HG02870 (cell line): Measurements from ENCODE around the gene SEPHS2.
"Not testable (repeated sequence)": the region's sequence is repeated elsewhere in the genome, so short reads cannot be mapped to it uniquely, and the experiment has no call there.

Experiments used
- ATAC-seq: cut with Tn5 transposase; IDR thresholded peaks from one replicate; pipeline ENCODE4 v1.9.1; 2021; ENCODE audit warnings: mild to moderate bottlenecking, moderate library complexity; ENCODE audit not compliant: unreplicated experiment

The SEPHS2 gene

DNA sequence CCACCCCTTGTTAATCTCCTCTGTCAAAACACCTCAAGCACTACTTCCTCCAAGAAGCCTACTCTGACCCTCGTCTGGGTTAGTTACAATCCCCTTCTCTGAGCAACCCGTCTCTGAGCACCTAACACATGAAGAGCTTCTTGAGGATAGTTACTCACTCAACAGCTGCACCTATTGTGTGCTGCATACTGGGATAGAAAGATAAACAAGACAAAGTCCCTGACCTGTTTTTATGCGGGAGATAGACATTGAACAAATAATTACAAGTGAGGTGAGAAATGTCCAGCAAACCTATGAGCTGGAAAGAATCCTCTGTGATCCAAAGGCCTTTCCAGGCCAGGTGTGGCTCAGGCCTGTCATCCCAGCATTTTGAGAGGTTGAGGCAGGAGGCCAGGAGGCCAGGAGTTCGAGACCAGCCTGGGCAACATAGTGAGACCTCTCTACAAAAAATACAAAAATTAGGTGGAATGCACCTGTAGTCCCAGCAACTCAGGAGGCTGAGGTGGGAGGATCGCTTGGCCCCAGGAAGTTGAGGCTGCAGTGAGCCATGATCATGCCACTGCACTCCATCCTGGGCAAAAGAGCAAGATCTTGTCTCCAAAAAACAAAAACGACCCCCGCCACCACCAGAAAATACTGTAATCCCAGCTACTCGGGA, 43.8 kb downstream of the SEPHS2 start:
- ATAC-seq = no peak

DNA sequence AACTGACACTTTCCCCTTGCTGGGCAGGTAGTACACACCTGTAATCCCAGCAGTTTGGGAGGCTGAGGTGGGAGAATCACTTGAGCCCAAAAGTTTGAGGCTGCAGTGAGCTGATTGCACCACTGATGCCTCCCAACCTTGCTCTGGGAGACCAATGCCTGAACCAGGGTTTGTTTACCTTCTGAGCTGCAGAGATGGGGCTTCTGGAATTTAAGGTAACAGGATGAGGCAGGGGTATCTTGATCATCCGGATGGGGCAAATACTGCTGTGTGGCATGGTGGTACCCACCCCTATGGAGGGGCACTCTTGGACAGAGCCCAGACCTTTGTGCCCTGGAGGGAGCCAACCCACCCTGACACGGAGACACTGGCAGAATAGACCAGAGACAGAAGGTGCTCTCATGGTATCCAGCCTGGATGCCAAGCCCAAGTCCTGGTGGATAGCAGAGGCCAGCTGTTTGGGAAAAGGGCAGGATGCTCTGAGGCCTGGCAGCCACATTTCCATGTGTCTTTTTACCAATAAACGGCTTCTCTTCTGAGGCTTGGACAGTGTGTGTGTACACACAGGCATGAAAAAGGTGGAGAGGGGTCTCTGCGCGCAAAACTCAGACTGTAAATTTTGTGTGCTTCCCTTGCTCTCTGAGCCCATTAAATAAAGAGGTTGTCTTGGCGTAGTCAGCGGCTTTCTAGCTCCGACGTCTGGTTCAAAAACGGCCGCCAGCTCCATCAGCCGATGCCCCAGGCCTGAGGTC, 46.1 kb downstream of the SEPHS2 start:
- no peak for ATAC-seq

DNA sequence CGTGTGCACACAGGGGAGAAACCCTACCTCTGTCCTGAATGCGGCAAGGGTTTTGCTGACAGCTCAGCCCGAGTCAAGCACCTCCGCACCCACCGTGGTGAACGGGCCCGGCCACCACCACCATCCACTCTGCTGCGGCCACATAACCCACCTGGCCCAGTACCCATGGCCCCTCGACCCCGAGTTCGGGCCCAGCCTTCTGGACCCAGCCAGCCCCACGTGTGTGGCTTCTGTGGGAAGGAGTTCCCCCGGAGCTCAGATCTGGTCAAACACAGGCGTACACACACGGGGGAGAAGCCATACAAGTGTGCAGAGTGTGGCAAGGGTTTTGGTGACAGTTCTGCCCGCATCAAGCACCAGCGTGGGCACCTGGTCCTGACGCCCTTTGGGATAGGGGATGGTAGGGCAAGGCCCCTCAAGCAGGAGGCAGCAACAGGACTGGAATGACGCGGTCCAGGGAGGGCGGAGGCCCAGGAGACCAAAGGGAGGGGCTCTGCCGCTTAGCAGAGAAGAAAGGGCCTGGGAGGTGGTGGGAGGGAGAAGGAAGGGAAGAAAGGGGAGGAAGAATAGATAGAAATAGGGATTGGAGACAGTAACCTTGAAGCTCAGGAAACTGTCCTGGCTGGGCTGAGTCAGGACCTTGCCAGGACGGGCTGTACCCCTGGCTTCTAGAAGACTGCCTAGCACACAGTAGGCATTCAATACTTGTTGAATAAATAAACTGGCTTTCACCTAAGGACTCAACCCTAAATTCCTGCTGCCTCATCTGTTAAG, 46.8 kb downstream of the SEPHS2 start:
- ATAC-seq = no peak

DNA sequence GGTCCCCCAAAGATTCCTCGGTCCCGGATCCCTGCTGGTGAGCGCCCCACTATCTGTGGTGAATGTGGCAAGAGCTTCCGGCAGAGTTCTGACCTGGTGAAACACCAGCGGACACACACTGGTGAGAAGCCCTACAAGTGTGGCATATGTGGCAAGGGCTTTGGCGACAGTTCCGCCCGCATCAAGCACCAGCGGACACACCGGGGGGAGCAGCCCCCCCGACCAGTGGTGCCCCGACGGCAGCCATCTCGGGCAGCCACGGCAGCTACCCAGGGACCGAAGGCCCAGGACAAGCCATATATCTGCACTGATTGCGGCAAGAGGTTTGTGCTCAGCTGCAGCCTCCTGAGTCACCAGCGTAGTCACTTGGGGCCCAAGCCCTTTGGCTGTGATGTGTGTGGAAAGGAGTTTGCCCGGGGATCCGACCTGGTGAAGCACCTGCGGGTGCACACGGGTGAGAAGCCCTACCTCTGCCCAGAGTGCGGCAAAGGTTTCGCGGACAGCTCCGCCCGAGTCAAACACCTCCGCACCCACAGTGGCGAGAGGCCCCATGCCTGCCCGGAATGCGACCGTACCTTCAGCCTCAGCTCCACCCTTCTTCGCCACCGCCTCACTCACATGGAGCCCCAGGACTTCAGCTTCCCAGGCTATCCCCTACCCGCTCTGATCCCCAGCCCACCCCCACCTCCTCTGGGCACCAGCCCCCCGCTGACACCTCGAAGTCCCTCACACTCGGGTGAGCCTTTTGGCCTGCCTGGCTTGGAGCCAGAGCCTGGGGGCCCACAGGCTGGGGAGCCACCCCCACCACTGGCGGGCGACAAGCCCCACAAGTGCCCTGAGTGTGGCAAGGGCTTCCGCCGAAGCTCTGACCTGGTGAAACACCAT, 47.7 kb downstream of the SEPHS2 start:
- ATAC-seq = no peak

DNA sequence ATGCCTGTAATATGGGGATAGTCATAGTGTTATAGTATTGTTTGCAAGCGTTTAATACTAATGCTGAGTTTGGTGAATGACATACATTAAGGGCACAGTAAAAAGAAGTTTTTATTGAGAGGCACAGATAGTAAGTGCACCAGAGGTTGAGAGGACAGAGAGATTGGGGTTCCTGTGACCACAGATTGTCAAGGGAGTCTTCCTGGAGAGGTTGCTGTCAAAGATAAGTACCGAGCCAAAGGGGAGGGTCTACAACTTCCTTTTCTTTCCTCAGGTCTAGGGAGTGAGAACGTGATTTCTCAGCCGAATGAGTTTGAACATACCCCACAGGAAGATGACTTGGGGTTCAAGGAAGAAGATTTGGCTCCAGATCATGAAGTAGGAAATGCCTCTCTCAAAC, 48.6 kb downstream of the SEPHS2 start:
- ATAC-seq = no peak

DNA sequence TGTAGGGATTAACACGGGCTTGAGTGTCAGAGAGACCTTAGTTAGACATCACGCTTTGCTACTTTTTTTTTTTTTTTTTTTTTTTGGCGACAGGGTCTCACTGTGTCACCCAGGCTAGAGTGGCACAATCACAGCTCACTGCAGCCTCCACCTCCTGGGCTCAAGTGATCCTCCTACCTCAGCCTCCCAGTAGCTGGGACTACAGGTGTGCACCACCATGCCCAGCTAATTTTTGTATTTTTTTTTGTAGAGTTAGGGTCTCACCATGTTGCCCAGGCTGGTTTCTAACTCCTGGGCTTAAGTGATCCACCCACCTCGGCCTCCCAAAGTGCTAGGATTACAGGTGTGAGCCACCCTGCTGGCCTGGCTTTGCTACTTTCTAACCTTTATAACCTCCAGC, 49.0 kb downstream of the SEPHS2 start:
- not testable (repeated sequence) for ATAC-seq

DNA sequence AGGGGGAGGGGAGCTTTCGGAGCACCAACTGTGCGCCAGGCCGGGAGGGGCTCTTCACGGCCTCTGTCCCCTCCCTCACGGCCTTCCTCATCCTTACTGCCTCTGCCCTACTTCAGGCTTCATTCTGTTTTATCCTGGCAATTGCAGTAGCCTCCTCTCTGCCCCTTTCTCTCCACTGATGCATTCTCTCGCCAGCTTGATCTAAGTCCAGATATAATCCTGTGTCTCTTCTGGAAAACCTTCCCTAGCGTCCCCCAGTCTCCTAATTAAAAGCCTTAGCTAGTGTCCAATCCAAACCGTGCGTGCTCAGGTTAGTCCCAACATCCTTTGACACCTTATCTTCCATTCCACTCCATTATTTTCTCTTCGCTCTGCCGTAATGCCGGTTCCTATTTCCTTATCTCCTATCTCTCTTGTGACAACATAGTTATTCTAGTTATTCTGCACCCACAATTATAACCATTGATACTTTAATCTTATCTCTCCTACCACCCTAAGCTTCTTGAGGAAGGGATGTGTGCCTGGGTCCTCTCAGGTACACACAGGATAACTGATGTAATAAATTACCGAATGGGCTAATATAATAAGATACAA, 49.6 kb downstream of the SEPHS2 start:
- no peak for ATAC-seq

DNA sequence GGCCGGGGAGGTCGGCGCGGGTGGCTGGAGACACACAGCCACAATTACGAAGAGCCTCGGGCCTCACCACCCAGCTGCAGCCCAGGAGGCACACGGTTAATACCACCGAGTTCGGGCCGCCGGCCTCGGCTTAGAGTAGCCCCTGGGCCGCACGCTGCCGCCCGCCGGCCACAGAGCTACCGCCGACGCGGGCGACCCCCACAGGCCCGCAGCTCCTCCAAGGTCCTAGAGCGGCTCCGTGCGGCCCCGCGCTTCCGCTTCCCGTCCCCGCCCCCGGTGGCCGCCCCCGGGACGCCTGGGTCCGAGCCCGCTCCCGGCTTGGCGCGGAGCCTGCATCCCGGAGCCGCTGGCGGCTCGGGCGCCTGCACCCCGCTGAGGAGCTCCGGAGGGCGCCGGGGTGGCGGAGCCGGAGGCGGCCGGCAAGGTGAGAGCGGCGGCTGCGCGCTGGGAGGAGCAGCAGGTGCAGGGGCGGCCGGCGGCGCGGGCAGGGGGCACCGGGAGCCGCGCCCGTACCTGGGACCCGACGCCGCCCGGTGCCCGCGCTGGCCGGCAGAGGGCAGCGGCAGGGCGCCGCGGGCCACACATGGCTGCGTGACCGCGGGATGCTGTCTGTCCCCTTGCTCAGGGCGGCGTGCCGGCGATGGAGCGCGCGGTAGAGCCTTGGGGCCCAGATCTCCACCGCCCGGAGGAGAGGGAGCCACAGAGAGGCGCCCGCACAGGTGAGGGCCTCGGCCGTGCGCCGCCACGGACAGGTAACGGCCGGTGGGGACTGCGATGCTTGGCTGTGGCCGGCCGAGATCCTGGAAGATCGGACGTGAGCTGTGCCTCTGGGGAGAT, 50.3 kb downstream of the SEPHS2 start, which contains the start of gene ZNF48:
TSS of gene ZNF48 (plus strand) at position 266 of the 837 bp plus-strand sequence. CDS start at position 641, 375 bp downstream.
- ATAC-seq = peak; percentile 66

DNA sequence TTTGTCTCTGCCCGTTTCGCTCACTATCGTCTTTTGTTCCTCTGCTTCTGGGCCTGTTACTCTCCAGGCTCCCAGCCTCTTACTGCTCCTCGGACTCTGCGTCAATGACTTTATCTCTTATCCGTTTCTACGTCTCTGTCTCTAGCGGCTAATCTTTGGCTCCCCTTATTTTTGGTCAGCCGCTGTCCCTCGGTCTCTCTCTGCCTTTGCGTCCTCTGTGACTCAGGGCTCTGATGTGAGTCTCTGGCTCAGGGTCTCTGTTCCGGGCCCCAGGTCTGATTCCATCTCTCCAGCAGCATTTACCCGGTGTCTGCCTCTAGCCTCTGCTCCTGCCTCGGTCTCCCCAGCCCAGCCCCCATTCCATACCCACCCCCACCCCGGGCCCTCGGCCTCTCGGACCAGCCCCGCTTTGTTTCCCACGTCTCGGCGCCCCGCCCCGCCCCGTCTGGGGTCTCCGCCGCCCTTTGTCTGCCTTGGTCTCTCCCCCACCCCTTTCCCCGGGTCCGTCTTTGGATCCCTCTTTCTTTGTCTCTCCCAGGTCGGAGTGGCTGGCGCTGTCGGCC, 51.0 kb downstream of the SEPHS2 start:
- ATAC-seq = no peak
